SK-N-SH treated with all-trans-retinoic acid at 6 μM for 48 hours (cell line): ENCODE data around the gene MAPK4.

Experiments used
- BACH2 ChIP-seq: fragments of 250-450 bp; sonication (Bioruptor Pico); IDR thresholded peaks from 2 replicates; pipeline ENCODE4 v1.9.0; 2021; ENCODE audit warnings: mild to moderate bottlenecking, borderline replicate concordance
- CREB5 ChIP-seq: fragments of 250-450 bp; sonication (Bioruptor Pico); IDR thresholded peaks from 2 replicates; pipeline ENCODE4 v1.5.1; 2020; ENCODE audit warnings: low read depth, mild to moderate bottlenecking, moderate library complexity
- ESRRG ChIP-seq: fragments of 250-450 bp; sonication (Bioruptor Pico); IDR thresholded peaks from 2 replicates; pipeline ENCODE4 v1.6.1; 2021; ENCODE audit warnings: mild to moderate bottlenecking
- ISL1 ChIP-seq: fragments of 250-450 bp; sonication (Bioruptor Pico); IDR thresholded peaks from 2 replicates; pipeline ENCODE4 v2.1.2; 2022; ENCODE audit warnings: mild to moderate bottlenecking, moderate library complexity
- OSR1 ChIP-seq: fragments of 250-450 bp; sonication (Bioruptor Pico); IDR thresholded peaks from 2 replicates; pipeline ENCODE4 v1.8.0; 2022; ENCODE audit warnings: moderate library complexity, mild to moderate bottlenecking, inconsistent platforms
- POU6F1 ChIP-seq: fragments of 250-450 bp; sonication (Bioruptor Pico); IDR thresholded peaks from 2 replicates; pipeline ENCODE4 v1.8.0; 2021; ENCODE audit warnings: low read depth, mild to moderate bottlenecking, moderate library complexity, borderline replicate concordance
- TSHZ2 ChIP-seq: fragments of 250-450 bp; sonication (Bioruptor Pico); IDR thresholded peaks from 2 replicates; pipeline ENCODE4 v1.5.0; 2020; ENCODE audit warnings: mild to moderate bottlenecking, moderate library complexity
- ZC3H10 ChIP-seq: fragments of 250-450 bp; sonication (Bioruptor Pico); IDR thresholded peaks from 2 replicates; pipeline ENCODE4 v1.5.1; 2021; ENCODE audit warnings: mild to moderate bottlenecking, moderate library complexity
- ZFP3 ChIP-seq: fragments of 250-450 bp; sonication (Bioruptor Pico); IDR thresholded peaks from 2 replicates; pipeline ENCODE4 v1.5.0; 2020; ENCODE audit warnings: mild to moderate bottlenecking, moderate library complexity
- ZFP30 ChIP-seq: fragments of 450-650 bp; formaldehyde crosslinking; IDR thresholded peaks from 2 replicates; pipeline ENCODE4 v1.5.0; 2022; ENCODE audit warnings: mild to moderate bottlenecking, moderate library complexity
- ZNF565 ChIP-seq: fragments of 450-650 bp; formaldehyde crosslinking; conservative IDR thresholded peaks from 2 replicates; pipeline ENCODE4 v1.5.0; 2020; ENCODE audit warnings: low read depth, mild to moderate bottlenecking, moderate library complexity
- ZNF70 ChIP-seq: fragments of 450-650 bp; formaldehyde crosslinking; IDR thresholded peaks from 2 replicates; pipeline ENCODE4 v1.5.0; 2020; ENCODE audit warnings: mild to moderate bottlenecking, moderate library complexity
- ZNF8 ChIP-seq: fragments of 450-650 bp; formaldehyde crosslinking; IDR thresholded peaks from 2 replicates; pipeline ENCODE4 v1.5.0; 2020; ENCODE audit warnings: mild to moderate bottlenecking, moderate library complexity
- TF ChIP-seq, protein P1 (sequence below): fragments of 250-450 bp; sonication (Bioruptor Pico); IDR thresholded peaks from 2 replicates; pipeline ENCODE4 v1.8.0; 2020; ENCODE audit warnings: mild to moderate bottlenecking, moderate library complexity, borderline replicate concordance

DNA sequence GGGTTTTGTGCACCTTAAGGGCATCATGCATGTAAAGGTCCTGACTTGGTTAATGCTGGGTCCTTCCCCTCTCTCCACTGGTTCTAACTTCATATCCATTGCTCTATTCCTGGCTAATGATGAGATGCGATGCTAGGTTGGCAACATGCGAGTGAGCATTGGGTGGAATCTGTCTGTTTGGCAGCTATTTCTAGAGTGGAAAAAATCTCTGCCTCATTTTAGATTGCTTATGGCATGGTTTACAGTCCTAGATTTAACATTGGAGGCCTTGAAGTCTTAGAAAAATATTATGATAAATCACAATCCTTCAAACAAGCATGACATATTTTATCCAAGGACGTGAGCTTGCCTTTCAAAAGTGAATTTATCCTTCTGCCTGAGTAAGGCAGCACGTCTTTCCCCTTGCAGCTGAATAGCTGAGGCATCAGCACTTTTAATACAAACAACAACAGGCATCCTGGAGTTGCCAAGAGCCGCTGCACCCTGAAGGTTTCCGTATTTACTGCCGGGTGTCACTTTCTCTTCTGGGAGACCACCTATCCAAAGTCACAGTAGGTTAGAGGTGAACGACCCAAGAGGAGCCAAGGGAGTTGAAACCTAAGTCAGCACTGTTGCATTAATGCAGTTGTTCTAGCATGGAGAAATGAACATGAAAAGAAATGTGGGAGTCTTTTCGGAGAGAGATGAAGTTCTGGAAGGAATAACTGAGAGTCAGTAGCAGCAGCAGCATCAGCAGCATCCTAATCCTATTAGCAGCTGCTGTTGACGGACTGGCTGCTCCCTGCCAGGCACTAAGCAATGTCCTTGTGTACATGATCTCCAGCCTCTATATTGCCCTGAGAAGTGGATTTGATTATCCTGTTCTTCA lies 78.4 kb downstream of the MAPK4 start:
- TF ChIP-seq ISL1 (CRISPR knock-in tag): no peak
- no peak for TF ChIP-seq CREB5 (CRISPR knock-in tag)
- TF ChIP-seq OSR1 (CRISPR knock-in tag): no peak
- no peak for TF ChIP-seq BACH2
- TF ChIP-seq ZC3H10 (CRISPR knock-in tag): no peak
- TF ChIP-seq ZNF565: no peak
- no peak for TF ChIP-seq ESRRG (CRISPR knock-in tag)
- TF ChIP-seq, protein P1, sequence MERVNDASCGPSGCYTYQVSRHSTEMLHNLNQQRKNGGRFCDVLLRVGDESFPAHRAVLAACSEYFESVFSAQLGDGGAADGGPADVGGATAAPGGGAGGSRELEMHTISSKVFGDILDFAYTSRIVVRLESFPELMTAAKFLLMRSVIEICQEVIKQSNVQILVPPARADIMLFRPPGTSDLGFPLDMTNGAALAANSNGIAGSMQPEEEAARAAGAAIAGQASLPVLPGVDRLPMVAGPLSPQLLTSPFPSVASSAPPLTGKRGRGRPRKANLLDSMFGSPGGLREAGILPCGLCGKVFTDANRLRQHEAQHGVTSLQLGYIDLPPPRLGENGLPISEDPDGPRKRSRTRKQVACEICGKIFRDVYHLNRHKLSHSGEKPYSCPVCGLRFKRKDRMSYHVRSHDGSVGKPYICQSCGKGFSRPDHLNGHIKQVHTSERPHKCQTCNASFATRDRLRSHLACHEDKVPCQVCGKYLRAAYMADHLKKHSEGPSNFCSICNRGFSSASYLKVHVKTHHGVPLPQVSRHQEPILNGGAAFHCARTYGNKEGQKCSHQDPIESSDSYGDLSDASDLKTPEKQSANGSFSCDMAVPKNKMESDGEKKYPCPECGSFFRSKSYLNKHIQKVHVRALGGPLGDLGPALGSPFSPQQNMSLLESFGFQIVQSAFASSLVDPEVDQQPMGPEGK (CRISPR knock-in tag): no peak
- no peak for TF ChIP-seq ZNF8 (CRISPR knock-in tag)
- no peak for TF ChIP-seq POU6F1 (CRISPR knock-in tag)
- no peak for TF ChIP-seq TSHZ2 (CRISPR knock-in tag)
- TF ChIP-seq ZFP30 (CRISPR knock-in tag): no peak
- TF ChIP-seq ZFP3 (CRISPR knock-in tag): no peak
- TF ChIP-seq ZNF70 (CRISPR knock-in tag): no peak
